ENCODE data around the gene NMRAL1.

The NMRAL1 gene

GRCh38 chr16:4510747-4511426 lies 36.5 kb upstream of the NMRAL1 start:
- no peak for TF ChIP-seq GATA3 (IDR thresholded peaks at IDR 0.05; ENCODE audit: low read depth, low read length)
- TF ChIP-seq GATA2 (IDR thresholded peaks at IDR 0.05; ENCODE audit: low read depth, low read length), result no peak

GRCh38 chr16:4510131-4510530 lies 35.7 kb upstream of the NMRAL1 start:
- TF ChIP-seq GATA2 (IDR thresholded peaks at IDR 0.05; ENCODE audit: low read depth, low read length) (no peak), GATA3 (IDR thresholded peaks at IDR 0.05; ENCODE audit: low read depth, low read length) (no peak)

GRCh38 chr16:4509420-4509819 lies 35.0 kb upstream of the NMRAL1 start:
- TF ChIP-seq GATA3 (IDR thresholded peaks at IDR 0.05; ENCODE audit: low read depth, low read length) (no peak), GATA2 (IDR thresholded peaks at IDR 0.05; ENCODE audit: low read depth, low read length) (no peak)

- no peak for TF ChIP-seq GATA3 (IDR thresholded peaks at IDR 0.05; ENCODE audit: low read depth, low read length)
Observed at GRCh38 chr16:4508806-4509205, 34.4 kb upstream of the NMRAL1 start.

- TF ChIP-seq GATA3 (IDR thresholded peaks at IDR 0.05; ENCODE audit: low read depth, low read length) (no peak), GATA2 (IDR thresholded peaks at IDR 0.05; ENCODE audit: low read depth, low read length) (no peak)
Observed at GRCh38 chr16:4507588-4508345, 33.3 kb upstream of the NMRAL1 start.

GRCh38 chr16:4506450-4506849 lies 32.0 kb upstream of the NMRAL1 start:
- TF ChIP-seq GATA3 (IDR thresholded peaks at IDR 0.05; ENCODE audit: low read depth, low read length) (no peak), GATA2 (IDR thresholded peaks at IDR 0.05; ENCODE audit: low read depth, low read length) (no peak)

GRCh38 chr16:4505356-4506147 lies 31.1 kb upstream of the NMRAL1 start:
- no peak for TF ChIP-seq GATA3 (IDR thresholded peaks at IDR 0.05; ENCODE audit: low read depth, low read length)
- TF ChIP-seq GATA2 (IDR thresholded peaks at IDR 0.05; ENCODE audit: low read depth, low read length), result no peak

GRCh38 chr16:4501071-4501478 lies 26.6 kb upstream of the NMRAL1 start:
- no peak for TF ChIP-seq GATA3 (IDR thresholded peaks at IDR 0.05; ENCODE audit: low read depth, low read length)
- no peak for TF ChIP-seq GATA2 (IDR thresholded peaks at IDR 0.05; ENCODE audit: low read depth, low read length)

- no peak for TF ChIP-seq GATA2 (IDR thresholded peaks at IDR 0.05; ENCODE audit: low read depth, low read length)
Observed at GRCh38 chr16:4500272-4500671, 25.8 kb upstream of the NMRAL1 start.

- TF ChIP-seq GATA3 (IDR thresholded peaks at IDR 0.05; ENCODE audit: low read depth, low read length), result no peak
- TF ChIP-seq GATA2 (IDR thresholded peaks at IDR 0.05; ENCODE audit: low read depth, low read length), result no peak
Observed at GRCh38 chr16:4499196-4499555, 24.8 kb upstream of the NMRAL1 start.

GRCh38 chr16:4498546-4499195 lies 24.2 kb upstream of the NMRAL1 start:
- TF ChIP-seq GATA3 (IDR thresholded peaks at IDR 0.05; ENCODE audit: low read depth, low read length) (no peak), GATA2 (IDR thresholded peaks at IDR 0.05; ENCODE audit: low read depth, low read length) (no peak)

- TF ChIP-seq GATA2 (IDR thresholded peaks at IDR 0.05; ENCODE audit: low read depth, low read length), result no peak
Observed at GRCh38 chr16:4496305-4496704, 21.9 kb upstream of the NMRAL1 start.

- TF ChIP-seq GATA3 (IDR thresholded peaks at IDR 0.05; ENCODE audit: low read depth, low read length), result no peak
- TF ChIP-seq GATA2 (IDR thresholded peaks at IDR 0.05; ENCODE audit: low read depth, low read length), result no peak
Observed at GRCh38 chr16:4495766-4496165, 21.3 kb upstream of the NMRAL1 start.

- TF ChIP-seq GATA3 (IDR thresholded peaks at IDR 0.05; ENCODE audit: low read depth, low read length) (no peak), GATA2 (IDR thresholded peaks at IDR 0.05; ENCODE audit: low read depth, low read length) (no peak)
Observed at GRCh38 chr16:4494746-4495490, 20.5 kb upstream of the NMRAL1 start.

Measured in SH-SY5Y (cell line).